Peyer's patch (tissue), 4 donors: Measurements from ENCODE around the gene PHACTR1. TPM values are rescaled to one million over a fixed set of nuclear protein-coding genes. Genes with fewer than 3 reads are reported as not detected.
A peak's percentile ranks its signal among the peaks of the same experiment; 100 is the strongest.

ENCODE experiments used
- DNase-seq, 3 donors: peaks; one replicate each; pipeline ENCODE4 v3.0.0-alpha.2; 2017 to 2019
- H3K27ac ChIP-seq, 4 donors: fragments of 200-600 bp; sonication (generic); one replicate each; pipeline ENCODE4 v1.5.1; 2016 to 2019
- H3K27me3 ChIP-seq, 2 donors: fragments of 200-600 bp; sonication (generic); one replicate each; pipeline ENCODE4 v1.5.1; 2019
- H3K36me3 ChIP-seq, 3 donors: fragments of 200-600 bp; sonication (generic); one replicate each; pipeline ENCODE4 v1.5.1; 2016 to 2019
- H3K4me1 ChIP-seq, 4 donors: fragments of 200-600 bp; sonication (generic); one replicate each; pipeline ENCODE4 v1.5.1; 2016 to 2019
- H3K4me3 ChIP-seq, 4 donors: fragments of 200-600 bp; sonication (generic); 1 replicate in 3 of 4; 2 replicates in 1 of 4; pipeline ENCODE4 v1.5.1; 2016 to 2019; ENCODE audit warnings: mild to moderate bottlenecking in 1 of 4
- H3K9me3 ChIP-seq, 4 donors: fragments of 200-600 bp; sonication (generic); one replicate each; pipeline ENCODE4 v1.5.1; 2016 to 2019; ENCODE audit warnings: mild to moderate bottlenecking in 1 of 4
- CTCF ChIP-seq, 6 experiments: fragments of 450-650 bp in 4 of 6; fragments of 200-600 bp in 2 of 6; sonication (generic) in 1 of 6; IDR thresholded peaks; one replicate each; pipeline ENCODE4 v1.5.1; 2017 to 2019; ENCODE audit warnings: antibody characterized with exemption in 6 of 6, mild to moderate bottlenecking in 3 of 6, moderate library complexity in 1 of 6
- POLR2A ChIP-seq, 2 donors: fragments of 450-650 bp; IDR thresholded peaks; one replicate each; pipeline ENCODE4 v1.5.1; 2017; ENCODE audit warnings: antibody characterized with exemption in 2 of 2, mild to moderate bottlenecking in 2 of 2, moderate library complexity in 2 of 2
- total RNA-seq, 4 donors: library from RNA; depleted of rRNA; stranded (reverse); fragments of >200 nt; gene quantifications; one replicate each; pipeline ENCODE4 v1.1.0, GENCODE V29; 2016

Gene PHACTR1
- total RNA-seq, 4 donors from 2014 or later: 0.35 to 19.0 (median 1.7) TPM

- H3K4me1 ChIP-seq: no peaks in the 10 kb centered on the region
- H3K36me3 ChIP-seq: no peaks in the 10 kb centered on the region
- H3K4me3 ChIP-seq: no peak overlapping the region
- no peaks in the 10 kb centered on the region for H3K27me3 ChIP-seq
- DNase-seq: peak in 1 of 3 donors; percentile 53
- TF ChIP-seq CTCF (IDR thresholded peaks at IDR 0.05): no peak
- TF ChIP-seq POLR2A (IDR thresholded peaks at IDR 0.05): no peak
- no peak overlapping the region for H3K27ac ChIP-seq
- no peaks in the 10 kb centered on the region for H3K9me3 ChIP-seq
These were observed 418.6 kb downstream of the PHACTR1 start for GRCh38 chr6:13135152-13135551.

- H3K27me3 ChIP-seq: no peaks in the 10 kb centered on the region
- TF ChIP-seq POLR2A (IDR thresholded peaks at IDR 0.05) (no peak), CTCF (IDR thresholded peaks at IDR 0.05) (no peak)
- no peak overlapping the region for H3K27ac ChIP-seq
- H3K36me3 ChIP-seq: no peaks in the 10 kb centered on the region
- no peak for DNase-seq
- H3K9me3 ChIP-seq: no peaks in the 10 kb centered on the region
- no peak overlapping the region for H3K4me3 ChIP-seq
- no peaks in the 10 kb centered on the region for H3K4me1 ChIP-seq
These were observed 422.6 kb downstream of the PHACTR1 start for GRCh38 chr6:13139119-13139518.

- Histone ChIP-seq H3K36me3 (no peaks in the 10 kb centered on the region), H3K4me3 (no peak overlapping the region), H3K4me1 (no peaks in the 10 kb centered on the region), H3K27me3 (no peaks in the 10 kb centered on the region), H3K27ac (no peak overlapping the region), H3K9me3 (no peaks in the 10 kb centered on the region)
- DNase-seq: no peak
- TF ChIP-seq CTCF (IDR thresholded peaks at IDR 0.05): no peak
These were observed 424.4 kb downstream of the PHACTR1 start for GRCh38 chr6:13140980-13141379.

GRCh38 chr6:13141387-13141786, 424.8 kb downstream of the PHACTR1 start:
- H3K27me3 ChIP-seq: no peaks in the 10 kb centered on the region
- no peaks in the 10 kb centered on the region for H3K9me3 ChIP-seq
- H3K36me3 ChIP-seq: no peaks in the 10 kb centered on the region
- no peaks in the 10 kb centered on the region for H3K4me1 ChIP-seq
- H3K4me3 ChIP-seq: no peak overlapping the region
- DNase-seq: no peak
- no peak overlapping the region for H3K27ac ChIP-seq
- no peak for TF ChIP-seq POLR2A (IDR thresholded peaks at IDR 0.05)

GRCh38 chr6:13142611-13143010, 426.0 kb downstream of the PHACTR1 start:
- peaks cover 0 to 3% (median 0%) of the 10 kb centered on the region in 4 donors for H3K4me1 ChIP-seq
- no peaks in the 10 kb centered on the region for H3K9me3 ChIP-seq
- H3K4me3 ChIP-seq: no peak overlapping the region
- H3K27me3 ChIP-seq: no peaks in the 10 kb centered on the region
- TF ChIP-seq POLR2A (IDR thresholded peaks at IDR 0.05) (no peak), CTCF (IDR thresholded peaks at IDR 0.05) (no peak)
- DNase-seq: no peak
- H3K27ac ChIP-seq: no peak overlapping the region
- H3K36me3 ChIP-seq: no peaks in the 10 kb centered on the region

- no peaks in the 10 kb centered on the region for H3K9me3 ChIP-seq
- H3K27ac ChIP-seq: no peak overlapping the region
- H3K27me3 ChIP-seq: no peaks in the 10 kb centered on the region
- no peak overlapping the region for H3K4me3 ChIP-seq
- peaks cover 0 to 4% (median 0%) of the 10 kb centered on the region in 4 donors for H3K4me1 ChIP-seq
- no peaks in the 10 kb centered on the region for H3K36me3 ChIP-seq
- TF ChIP-seq CTCF (IDR thresholded peaks at IDR 0.05): no peak
- no peak for TF ChIP-seq POLR2A (IDR thresholded peaks at IDR 0.05)
- no peak for DNase-seq
These were observed 429.9 kb downstream of the PHACTR1 start for GRCh38 chr6:13146442-13146841.
